COLO668 (cell line): Measurements from ENCODE around the gene ADARB2.

ENCODE experiments used
- DNase-seq: peaks from one replicate; lab custom pipeline; 2025; ENCODE audit not compliant: unreplicated experiment; lab: John Stamatoyannopoulos, UW

Gene ADARB2

GRCh38 chr10:1184541-1185430 is 552.5 kb downstream of the ADARB2 start:
- DNase-seq = no peak

DNA sequence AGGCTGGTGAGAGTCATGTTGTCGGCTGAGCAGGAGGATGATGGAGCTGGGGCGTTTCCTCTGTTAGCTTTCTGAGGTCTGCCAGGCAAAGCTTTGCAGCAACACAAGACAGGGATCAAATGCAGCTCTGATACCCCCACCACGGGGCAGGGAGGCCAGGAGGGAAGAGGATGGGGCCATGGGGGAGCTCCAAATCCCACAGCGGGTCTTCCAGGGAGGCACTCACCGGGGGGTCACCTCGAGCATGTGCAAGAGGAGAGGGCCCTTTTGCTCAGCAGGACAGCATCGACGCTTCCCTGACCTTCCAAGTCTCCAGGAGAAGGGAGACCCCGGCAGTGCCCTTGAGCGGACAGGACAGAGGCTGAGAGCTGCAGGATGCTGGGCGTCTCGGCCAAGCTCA is 553.6 kb downstream of the ADARB2 start:
- DNase-seq = no peak

DNA sequence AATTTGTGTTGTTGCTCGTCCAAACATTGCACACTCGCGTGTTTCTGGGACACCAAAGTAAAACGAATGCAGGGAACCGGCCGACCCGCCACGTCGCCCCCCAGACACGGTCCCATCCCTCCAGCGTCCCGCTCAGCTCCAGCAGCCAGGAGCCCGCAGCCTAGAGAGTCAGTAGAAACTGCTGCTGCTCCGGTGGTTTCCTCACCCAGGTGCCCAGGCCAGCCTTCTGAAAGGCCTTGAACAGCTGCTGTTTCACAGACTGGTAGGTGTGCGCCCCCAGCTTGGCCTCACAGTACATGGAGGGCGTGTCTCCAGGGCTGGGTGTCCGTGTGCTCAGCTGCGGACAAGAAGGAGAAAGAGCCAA is 554.3 kb downstream of the ADARB2 start:
- DNase-seq = peak; percentile 55

GRCh38 chr10:1182280-1183032 is 554.9 kb downstream of the ADARB2 start:
- no peak for DNase-seq

DNA sequence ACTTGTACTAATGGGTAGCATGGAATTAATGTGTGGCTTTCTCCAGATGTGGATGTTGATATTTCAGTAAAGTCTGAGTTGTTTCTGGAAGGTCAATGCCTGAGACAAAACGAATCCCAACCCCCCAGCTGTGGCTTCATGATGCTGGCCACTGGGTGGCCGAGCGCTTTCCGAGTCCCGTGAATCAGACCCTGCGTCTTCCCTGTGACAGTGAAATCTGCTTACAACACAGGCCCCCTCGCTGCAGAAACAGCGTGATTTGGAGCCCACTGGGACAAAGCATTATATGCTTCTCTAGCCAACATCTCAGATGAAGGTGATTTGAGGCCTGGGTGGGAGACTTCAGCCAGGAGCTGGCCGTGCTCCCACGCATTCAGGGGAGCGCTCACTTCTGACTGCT is 556.5 kb downstream of the ADARB2 start:
- no peak for DNase-seq

GRCh38 chr10:1180071-1180730 is 557.1 kb downstream of the ADARB2 start:
- DNase-seq = no peak

GRCh38 chr10:1179346-1180070 is 557.8 kb downstream of the ADARB2 start:
- DNase-seq = no peak

- DNase-seq = no peak
Measured at GRCh38 chr10:1178506-1178905, 558.8 kb downstream of the ADARB2 start.

- DNase-seq = no peak
Measured at GRCh38 chr10:1177936-1178335, 559.4 kb downstream of the ADARB2 start.

DNA sequence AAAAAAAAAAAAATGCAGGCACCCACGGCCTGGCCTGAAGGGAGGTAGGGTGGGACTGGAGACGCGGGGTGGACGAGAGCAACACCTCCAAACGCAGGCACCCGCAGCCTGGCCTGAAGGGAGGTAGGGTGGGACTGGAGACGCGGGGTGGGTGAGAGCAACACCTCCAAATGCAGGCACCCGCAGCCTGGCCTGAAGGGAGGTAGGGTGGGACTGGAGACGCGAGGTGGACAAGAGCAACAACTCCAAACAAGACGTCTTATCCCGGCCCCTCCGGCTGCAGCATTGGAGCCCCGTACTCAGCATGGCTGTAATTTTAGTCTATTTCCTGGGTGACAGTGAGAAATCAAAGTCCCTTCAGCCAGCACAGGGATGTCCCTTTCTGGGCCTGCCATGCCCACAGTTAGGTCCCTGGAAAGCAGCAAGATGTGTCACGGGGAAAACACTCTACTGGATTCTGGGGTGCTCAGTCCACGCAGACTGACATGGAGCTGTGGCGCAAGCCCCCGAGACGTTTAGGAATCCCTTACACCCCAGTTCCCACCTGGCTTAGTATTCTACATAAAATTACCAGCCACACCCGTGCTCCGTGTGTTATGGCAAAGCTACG is 561.3 kb downstream of the ADARB2 start:
- DNase-seq = no peak

DNA sequence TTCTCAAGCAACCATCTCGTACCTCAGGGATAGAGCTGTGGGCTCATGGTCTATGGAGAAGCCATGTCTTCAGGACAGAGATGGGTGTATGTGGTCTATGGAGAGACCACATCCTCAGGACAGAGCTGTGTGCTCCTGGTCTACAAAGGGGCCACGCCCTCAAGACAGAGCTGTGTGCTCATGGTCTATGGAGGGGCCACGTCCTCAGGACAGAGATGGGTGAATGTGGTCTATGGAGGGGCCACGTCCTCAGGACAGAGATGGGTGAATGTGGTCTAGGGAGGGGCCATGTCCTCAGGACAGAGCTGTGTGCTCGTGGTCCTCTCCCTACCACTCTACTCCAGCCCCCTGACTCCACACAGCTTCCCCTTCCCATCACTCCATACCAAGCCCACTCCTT is 563.3 kb downstream of the ADARB2 start:
- no peak for DNase-seq

- DNase-seq = no peak
Measured at GRCh38 chr10:1173091-1173490, 564.2 kb downstream of the ADARB2 start.

- DNase-seq = no peak
Measured at GRCh38 chr10:1172256-1172984, 564.9 kb downstream of the ADARB2 start.

GRCh38 chr10:1171586-1171985 is 565.7 kb downstream of the ADARB2 start:
- no peak for DNase-seq

- no peak for DNase-seq
Measured at GRCh38 chr10:1171182-1171581, 566.1 kb downstream of the ADARB2 start.

DNA sequence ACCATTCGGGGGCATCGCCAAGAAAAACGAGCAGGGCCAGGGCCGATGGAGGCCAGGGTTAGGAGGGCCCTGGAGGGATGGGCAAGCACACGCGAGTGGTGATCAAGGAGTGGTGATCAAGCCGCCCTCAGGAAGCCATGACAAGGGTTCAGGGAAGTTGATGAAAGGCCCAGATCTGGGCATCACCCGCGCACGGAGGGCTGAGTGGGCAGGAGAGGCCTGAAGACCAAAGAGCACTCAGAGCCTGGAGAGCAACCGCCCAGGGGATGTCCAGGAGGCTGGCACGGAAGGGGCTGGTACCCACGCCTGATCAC is 566.5 kb downstream of the ADARB2 start:
- DNase-seq = no peak

DNA sequence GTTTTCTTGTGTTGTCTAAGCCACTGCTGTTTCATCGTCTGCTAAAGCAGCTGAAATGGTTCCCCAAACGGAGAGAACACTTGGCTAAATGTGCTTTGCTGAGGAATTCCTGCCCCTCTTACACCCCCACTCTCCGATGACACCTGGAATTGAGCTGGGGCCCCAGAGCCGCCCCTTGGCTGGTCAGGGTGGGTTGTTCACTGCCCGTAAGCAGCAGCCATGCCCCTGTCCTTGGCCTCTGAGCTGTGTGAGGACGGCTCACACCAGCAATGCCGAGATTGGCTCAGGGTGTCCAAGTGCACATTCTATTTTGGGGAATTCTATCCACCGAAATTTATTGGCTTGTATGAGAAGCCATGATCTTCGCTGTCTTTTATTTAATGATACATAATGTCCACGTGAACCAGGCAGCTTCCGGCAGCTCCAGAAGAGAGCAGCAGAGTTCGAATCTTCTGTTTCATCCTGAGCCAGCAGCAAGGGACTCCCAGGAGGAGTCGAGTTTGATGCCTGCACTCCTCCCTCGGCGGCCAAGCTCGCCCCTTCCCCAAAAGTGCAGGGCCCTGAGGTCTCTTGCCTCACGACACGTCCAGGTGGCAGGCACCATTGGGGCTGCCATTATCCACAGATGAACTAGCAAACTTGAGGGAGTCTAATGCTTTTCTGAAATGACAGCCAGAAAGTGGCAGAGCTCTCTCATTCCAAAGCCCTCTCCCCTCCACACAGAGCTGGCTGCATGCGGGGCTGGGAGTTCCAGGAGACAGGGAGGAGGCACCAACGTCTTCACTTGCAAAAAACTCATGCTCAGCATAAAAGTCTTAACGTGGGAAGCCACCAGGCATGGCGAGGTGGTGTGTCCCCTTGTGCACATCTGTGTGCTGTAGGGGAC is 567.1 kb downstream of the ADARB2 start:
- no peak for DNase-seq

DNA sequence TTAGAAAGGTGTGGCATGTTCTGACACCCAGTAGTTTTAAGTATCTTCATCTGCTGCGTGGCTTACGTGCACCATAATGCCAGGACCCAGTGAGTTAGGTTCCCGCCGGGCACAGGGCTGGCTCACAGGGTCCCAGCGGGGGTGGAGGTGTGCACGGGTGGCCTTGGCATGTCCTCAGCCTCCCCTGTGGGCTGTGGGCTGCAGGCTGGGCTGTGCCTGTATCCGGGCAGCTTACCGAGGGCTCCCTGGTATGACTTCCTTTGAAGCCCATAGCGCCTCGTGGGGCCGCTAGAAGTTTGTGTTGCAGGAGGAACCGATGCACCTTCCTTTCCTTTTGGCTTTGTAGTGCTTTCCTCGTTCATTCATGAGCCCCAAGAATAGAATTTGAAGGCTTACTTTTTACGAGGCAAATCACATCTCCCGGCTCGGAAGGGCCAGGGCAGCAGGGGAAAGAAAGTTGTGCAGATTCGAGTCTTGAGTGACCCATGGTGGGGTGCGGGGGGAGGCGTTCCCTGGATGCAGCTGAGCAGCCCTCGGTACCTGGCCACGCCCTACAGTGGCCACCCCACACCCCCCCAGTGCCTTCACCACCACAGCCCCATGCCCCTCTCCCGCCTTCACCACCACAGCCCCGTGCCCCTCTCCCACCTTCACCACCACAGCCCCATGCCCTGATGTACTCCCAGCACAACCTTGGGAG is 568.0 kb downstream of the ADARB2 start:
- DNase-seq = no peak

GRCh38 chr10:1168763-1169162 is 568.6 kb downstream of the ADARB2 start:
- DNase-seq = no peak
